ENCODE results near the gene PHGDH. TPM values are rescaled to one million over a fixed set of nuclear protein-coding genes. Genes with fewer than 3 reads are reported as not detected.

The PHGDH gene
- total and polyA plus RNA-seq, 2 of the 13 experiments (the other 11 are each of a cell fraction or from before 2014, with no cell fraction given) = 95.8 to 133 TPM

DNA sequence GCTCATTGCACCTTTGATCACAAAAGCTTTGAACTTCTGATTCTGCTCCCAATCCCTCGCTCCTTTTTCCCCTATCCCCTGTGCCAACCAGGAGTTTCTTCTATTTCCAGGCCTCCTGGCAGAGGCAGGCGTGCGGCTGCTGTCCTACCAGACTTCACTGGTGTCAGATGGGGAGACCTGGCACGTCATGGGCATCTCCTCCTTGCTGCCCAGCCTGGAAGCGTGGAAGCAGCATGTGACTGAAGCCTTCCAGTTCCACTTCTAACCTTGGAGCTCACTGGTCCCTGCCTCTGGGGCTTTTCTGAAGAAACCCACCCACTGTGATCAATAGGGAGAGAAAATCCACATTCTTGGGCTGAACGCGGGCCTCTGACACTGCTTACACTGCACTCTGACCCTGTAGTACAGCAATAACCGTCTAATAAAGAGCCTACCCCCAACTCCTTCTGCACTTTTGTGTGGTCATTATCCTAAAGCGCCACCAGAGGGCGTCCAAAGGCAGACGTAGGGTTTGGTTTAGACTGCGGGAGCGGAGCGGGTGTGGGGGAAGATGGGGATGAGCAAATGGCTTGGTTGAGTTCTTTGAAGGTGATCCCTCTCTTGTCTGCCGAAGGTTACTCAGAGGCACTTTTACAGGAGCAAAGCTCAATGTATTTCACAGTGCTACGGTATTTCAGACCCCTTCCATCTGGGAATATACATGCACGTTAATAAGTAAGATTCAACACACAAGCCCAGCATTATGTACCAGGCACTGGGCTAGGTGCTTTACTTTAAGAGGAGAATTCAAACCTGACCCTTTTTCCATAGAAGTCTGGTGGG, 32.3 kb downstream of the PHGDH start (continued):
- TF ChIP-seq, protein P1, sequence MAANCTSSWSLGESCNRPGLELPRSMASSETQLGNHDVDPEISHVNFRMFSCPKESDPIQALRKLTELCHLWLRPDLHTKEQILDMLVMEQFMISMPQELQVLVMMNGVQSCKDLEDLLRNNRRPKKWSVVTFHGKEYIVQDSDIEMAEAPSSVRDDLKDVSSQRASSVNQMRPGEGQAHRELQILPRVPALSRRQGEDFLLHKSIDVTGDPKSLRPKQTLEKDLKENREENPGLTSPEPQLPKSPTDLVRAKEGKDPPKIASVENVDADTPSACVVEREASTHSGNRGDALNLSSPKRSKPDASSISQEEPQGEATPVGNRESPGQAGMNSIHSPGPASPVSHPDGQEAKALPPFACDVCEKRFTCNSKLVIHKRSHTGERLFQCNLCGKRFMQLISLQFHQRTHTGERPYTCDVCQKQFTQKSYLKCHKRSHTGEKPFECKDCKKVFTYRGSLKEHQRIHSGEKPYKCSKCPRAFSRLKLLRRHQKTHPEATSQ (CRISPR knock-in tag; IDR thresholded peaks at IDR 0.05; ENCODE audit: borderline replicate concordance) = no peak
- TF ChIP-seq, protein P2, sequence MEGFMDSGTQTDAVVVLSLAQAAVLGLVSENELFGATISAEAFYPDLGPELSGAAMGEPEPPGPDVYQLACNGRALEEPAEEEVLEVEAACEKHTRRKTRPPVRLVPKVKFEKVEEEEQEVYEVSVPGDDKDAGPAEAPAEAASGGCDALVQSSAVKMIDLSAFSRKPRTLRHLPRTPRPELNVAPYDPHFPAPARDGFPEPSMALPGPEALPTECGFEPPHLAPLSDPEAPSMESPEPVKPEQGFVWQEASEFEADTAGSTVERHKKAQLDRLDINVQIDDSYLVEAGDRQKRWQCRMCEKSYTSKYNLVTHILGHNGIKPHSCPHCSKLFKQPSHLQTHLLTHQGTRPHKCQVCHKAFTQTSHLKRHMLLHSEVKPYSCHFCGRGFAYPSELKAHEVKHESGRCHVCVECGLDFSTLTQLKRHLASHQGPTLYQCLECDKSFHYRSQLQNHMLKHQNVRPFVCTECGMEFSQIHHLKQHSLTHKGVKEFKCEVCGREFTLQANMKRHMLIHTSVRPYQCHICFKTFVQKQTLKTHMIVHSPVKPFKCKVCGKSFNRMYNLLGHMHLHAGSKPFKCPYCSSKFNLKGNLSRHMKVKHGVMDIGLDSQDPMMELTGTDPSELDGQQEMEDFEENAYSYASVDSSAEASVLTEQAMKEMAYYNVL (CRISPR knock-in tag; IDR thresholded peaks at IDR 0.05; ENCODE audit: borderline replicate concordance) = 0 out of 2 replicates have a peak, but pooled peaks have one; percentile 31
- TF ChIP-seq, protein P3, sequence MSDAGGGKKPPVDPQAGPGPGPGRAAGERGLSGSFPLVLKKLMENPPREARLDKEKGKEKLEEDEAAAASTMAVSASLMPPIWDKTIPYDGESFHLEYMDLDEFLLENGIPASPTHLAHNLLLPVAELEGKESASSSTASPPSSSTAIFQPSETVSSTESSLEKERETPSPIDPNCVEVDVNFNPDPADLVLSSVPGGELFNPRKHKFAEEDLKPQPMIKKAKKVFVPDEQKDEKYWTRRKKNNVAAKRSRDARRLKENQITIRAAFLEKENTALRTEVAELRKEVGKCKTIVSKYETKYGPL (CRISPR knock-in tag; IDR thresholded peaks at IDR 0.05) = no peak
- TF ChIP-seq ZNF235 (CRISPR knock-in tag; IDR thresholded peaks at IDR 0.05; ENCODE audit: borderline replicate concordance) = no peak
- TF ChIP-seq KLF15 (CRISPR knock-in tag; IDR thresholded peaks at IDR 0.05; ENCODE audit: borderline replicate concordance) = no peak
- no peak for TF ChIP-seq ZNF441 (CRISPR knock-in tag; IDR thresholded peaks at IDR 0.05; ENCODE audit: borderline replicate concordance)
- no peak for TF ChIP-seq ZNF816 (CRISPR knock-in tag; IDR thresholded peaks at IDR 0.05; ENCODE audit: borderline replicate concordance)
- TF ChIP-seq, protein P4, sequence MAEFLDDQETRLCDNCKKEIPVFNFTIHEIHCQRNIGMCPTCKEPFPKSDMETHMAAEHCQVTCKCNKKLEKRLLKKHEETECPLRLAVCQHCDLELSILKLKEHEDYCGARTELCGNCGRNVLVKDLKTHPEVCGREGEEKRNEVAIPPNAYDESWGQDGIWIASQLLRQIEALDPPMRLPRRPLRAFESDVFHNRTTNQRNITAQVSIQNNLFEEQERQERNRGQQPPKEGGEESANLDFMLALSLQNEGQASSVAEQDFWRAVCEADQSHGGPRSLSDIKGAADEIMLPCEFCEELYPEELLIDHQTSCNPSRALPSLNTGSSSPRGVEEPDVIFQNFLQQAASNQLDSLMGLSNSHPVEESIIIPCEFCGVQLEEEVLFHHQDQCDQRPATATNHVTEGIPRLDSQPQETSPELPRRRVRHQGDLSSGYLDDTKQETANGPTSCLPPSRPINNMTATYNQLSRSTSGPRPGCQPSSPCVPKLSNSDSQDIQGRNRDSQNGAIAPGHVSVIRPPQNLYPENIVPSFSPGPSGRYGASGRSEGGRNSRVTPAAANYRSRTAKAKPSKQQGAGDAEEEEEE (CRISPR knock-in tag; IDR thresholded peaks at IDR 0.05; ENCODE audit: borderline replicate concordance) = 0 out of 2 replicates have a peak, but pooled peaks have one; percentile 56
- no peak for TF ChIP-seq ZNF569 (CRISPR knock-in tag; IDR thresholded peaks at IDR 0.05; ENCODE audit: borderline replicate concordance)

Data from HepG2 (cell line).